Right atrium auricular region (tissue), 2 donors: ENCODE data around the gene CHAT. TPM values are rescaled to one million over a fixed set of nuclear protein-coding genes. Genes with fewer than 3 reads are reported as not detected.

Source experiments
- DNase-seq: peaks from one replicate; pipeline ENCODE4 v3.0.0-alpha.2; 2019; ENCODE audit warnings: low spot score
- H3K27ac ChIP-seq, 2 donors: fragments of 200-600 bp; sonication (generic); 1 replicate in 1 of 2; 2 replicates in 1 of 2; pipeline ENCODE4 v1.5.1; 2016 to 2019
- H3K27me3 ChIP-seq, 2 donors: fragments of 200-600 bp; sonication (generic); one replicate each; pipeline versions ENCODE4 v1.5.1 to v1.6.0; 2017 to 2019
- H3K36me3 ChIP-seq: fragments of 200-600 bp; sonication (generic); one replicate; pipeline ENCODE4 v1.5.1; 2016
- H3K4me1 ChIP-seq, 2 donors: fragments of 200-600 bp; sonication (generic); one replicate each; pipeline versions ENCODE4 v1.5.1 to v1.6.0; 2017 to 2019
- H3K4me3 ChIP-seq, 2 donors: fragments of 200-600 bp; sonication (generic); 1 replicate in 1 of 2; 2 replicates in 1 of 2; pipeline ENCODE4 v1.5.1; 2017 to 2019; ENCODE audit warnings: mild to moderate bottlenecking in 1 of 2, moderate library complexity in 1 of 2
- H3K9me3 ChIP-seq, 2 donors: fragments of 200-600 bp; sonication (generic); one replicate each; pipeline ENCODE4 v1.5.1; 2019
- total RNA-seq, 2 donors: library from RNA; depleted of rRNA; stranded (reverse); fragments of >200 nt; gene quantifications; one replicate each; pipeline ENCODE4 v1.1.0, GENCODE V29; 2016
- TF ChIP-seq, protein P1 (sequence below), 2 donors: fragments of 200-600 bp; sonication (generic); IDR thresholded peaks; one replicate each; pipeline ENCODE4 v1.5.1; 2019; ENCODE audit warnings: antibody characterized with exemption in 2 of 2

Gene CHAT
- total RNA-seq, 2 donors from 2014 or later = not detected

DNA sequence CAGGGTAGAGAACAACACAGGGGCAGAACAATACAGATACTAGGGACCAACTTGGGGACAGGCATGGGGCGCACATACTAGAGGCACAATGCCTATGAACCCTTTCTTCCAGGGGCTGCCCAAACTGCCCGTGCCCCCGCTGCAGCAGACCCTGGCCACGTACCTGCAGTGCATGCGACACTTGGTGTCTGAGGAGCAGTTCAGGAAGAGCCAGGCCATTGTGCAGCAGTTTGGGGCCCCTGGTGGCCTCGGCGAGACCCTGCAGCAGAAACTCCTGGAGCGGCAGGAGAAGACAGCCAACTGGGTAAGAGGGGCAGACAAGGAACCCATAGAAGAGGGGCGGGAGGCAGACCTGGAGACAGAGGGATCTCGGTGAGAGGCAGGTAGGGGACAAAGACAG, 5.8 kb downstream of the CHAT start:
- H3K27me3 ChIP-seq = peaks cover 0 to 8% of the 10 kb centered on the region in 2 donors
- TF ChIP-seq, protein P1, sequence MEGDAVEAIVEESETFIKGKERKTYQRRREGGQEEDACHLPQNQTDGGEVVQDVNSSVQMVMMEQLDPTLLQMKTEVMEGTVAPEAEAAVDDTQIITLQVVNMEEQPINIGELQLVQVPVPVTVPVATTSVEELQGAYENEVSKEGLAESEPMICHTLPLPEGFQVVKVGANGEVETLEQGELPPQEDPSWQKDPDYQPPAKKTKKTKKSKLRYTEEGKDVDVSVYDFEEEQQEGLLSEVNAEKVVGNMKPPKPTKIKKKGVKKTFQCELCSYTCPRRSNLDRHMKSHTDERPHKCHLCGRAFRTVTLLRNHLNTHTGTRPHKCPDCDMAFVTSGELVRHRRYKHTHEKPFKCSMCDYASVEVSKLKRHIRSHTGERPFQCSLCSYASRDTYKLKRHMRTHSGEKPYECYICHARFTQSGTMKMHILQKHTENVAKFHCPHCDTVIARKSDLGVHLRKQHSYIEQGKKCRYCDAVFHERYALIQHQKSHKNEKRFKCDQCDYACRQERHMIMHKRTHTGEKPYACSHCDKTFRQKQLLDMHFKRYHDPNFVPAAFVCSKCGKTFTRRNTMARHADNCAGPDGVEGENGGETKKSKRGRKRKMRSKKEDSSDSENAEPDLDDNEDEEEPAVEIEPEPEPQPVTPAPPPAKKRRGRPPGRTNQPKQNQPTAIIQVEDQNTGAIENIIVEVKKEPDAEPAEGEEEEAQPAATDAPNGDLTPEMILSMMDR (IDR thresholded peaks at IDR 0.05) = no peak

DNA sequence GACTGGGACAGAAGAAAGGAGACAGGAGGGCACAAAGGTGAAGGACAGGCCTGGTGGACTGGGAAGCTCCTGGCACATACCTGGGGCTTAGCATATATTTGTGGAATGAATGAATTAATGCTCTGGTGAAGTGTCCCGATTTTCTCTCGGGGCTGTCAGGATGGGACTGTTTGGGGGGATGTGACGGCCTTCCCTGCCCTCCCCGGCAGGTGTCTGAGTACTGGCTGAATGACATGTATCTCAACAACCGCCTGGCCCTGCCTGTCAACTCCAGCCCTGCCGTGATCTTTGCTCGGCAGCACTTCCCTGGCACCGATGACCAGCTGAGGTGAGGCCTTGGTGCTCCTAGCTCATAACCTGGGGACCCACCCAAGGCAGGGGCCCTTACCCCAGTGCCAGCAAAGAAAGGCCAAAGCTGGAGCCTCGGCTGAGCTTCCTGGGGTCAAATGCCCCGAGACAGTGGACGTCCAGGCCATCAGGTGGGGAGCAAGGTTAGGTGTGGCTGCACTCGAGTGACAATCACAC, 6.5 kb downstream of the CHAT start:
- H3K9me3 ChIP-seq = no peaks in the 10 kb centered on the region
- TF ChIP-seq, protein P1 (IDR thresholded peaks at IDR 0.05) = no peak
- no peak overlapping the region for H3K27ac ChIP-seq
- no peak for DNase-seq
- no peak overlapping the region for H3K4me3 ChIP-seq
- H3K4me1 ChIP-seq = no peaks in the 10 kb centered on the region
- H3K27me3 ChIP-seq = peaks cover 0 to 8% of the 10 kb centered on the region in 2 donors
- H3K36me3 ChIP-seq = no peaks in the 10 kb centered on the region

More for the DNA sequence above, 5.8 kb downstream of the CHAT start:
- no peak for DNase-seq
- Histone ChIP-seq H3K4me1 (no peaks in the 10 kb centered on the region), H3K4me3 (no peak overlapping the region), H3K36me3 (no peaks in the 10 kb centered on the region), H3K27ac (no peak overlapping the region), H3K9me3 (no peaks in the 10 kb centered on the region)

DNA sequence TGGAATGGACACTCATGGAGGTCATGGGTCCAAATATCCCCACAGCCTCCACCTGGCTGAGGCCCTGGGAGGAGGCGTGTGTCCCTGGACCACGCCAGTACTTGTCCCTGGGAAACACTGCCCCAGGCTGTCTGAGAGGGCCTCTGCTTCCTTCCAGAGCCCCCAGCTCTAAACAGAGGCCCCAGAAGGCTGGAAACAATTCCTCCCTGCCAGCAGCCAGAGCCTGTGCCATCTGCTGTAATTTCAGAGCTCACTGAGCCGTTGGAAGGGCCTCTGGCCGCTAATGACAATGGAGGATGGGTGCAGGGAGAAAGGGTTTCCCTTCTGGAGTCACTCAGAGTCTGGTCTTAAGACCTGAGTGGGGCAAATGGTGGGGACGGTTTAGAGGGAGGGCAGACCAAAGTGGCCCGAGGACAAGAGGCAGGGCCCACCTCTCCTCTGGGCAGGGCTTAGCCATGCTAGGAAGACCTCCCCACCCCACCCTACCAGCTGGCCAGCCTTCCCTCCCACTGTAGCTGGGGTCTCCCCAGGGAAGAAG, 7.1 kb downstream of the CHAT start:
- TF ChIP-seq, protein P1 (IDR thresholded peaks at IDR 0.05) = no peak
- H3K27me3 ChIP-seq = peaks cover 0 to 2% of the 10 kb centered on the region in 2 donors
- no peaks in the 10 kb centered on the region for H3K36me3 ChIP-seq
- no peak overlapping the region for H3K4me3 ChIP-seq
- H3K4me1 ChIP-seq = no peaks in the 10 kb centered on the region
- no peak for DNase-seq
- H3K27ac ChIP-seq = no peak overlapping the region
- H3K9me3 ChIP-seq = no peaks in the 10 kb centered on the region

DNA sequence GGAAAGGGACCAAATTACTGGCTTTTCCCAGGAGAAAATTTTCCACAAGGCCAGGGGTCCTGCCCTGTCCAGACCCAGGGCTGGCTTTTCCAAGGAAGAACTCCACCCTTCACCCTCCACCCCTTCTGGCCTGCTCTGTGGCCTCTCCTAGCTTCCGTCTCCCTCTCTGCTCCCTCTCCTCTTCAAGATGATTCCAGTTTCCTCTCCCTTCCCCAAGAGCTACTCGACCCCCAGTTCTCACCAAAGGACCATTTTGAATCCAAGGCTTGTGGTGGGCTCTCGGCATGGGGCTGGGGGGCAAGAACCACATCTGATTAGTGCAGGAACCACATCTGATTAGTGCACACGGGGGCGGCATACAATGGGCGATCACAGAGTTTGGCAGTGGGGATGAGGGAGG, 7.7 kb downstream of the CHAT start:
- H3K9me3 ChIP-seq = no peaks in the 10 kb centered on the region
- no peaks in the 10 kb centered on the region for H3K36me3 ChIP-seq
- no peaks in the 10 kb centered on the region for H3K4me1 ChIP-seq
- no peak overlapping the region for H3K4me3 ChIP-seq
- H3K27ac ChIP-seq = no peak overlapping the region
- no peaks in the 10 kb centered on the region for H3K27me3 ChIP-seq
- no peak for DNase-seq
- TF ChIP-seq, protein P1 (IDR thresholded peaks at IDR 0.05) = no peak

DNA sequence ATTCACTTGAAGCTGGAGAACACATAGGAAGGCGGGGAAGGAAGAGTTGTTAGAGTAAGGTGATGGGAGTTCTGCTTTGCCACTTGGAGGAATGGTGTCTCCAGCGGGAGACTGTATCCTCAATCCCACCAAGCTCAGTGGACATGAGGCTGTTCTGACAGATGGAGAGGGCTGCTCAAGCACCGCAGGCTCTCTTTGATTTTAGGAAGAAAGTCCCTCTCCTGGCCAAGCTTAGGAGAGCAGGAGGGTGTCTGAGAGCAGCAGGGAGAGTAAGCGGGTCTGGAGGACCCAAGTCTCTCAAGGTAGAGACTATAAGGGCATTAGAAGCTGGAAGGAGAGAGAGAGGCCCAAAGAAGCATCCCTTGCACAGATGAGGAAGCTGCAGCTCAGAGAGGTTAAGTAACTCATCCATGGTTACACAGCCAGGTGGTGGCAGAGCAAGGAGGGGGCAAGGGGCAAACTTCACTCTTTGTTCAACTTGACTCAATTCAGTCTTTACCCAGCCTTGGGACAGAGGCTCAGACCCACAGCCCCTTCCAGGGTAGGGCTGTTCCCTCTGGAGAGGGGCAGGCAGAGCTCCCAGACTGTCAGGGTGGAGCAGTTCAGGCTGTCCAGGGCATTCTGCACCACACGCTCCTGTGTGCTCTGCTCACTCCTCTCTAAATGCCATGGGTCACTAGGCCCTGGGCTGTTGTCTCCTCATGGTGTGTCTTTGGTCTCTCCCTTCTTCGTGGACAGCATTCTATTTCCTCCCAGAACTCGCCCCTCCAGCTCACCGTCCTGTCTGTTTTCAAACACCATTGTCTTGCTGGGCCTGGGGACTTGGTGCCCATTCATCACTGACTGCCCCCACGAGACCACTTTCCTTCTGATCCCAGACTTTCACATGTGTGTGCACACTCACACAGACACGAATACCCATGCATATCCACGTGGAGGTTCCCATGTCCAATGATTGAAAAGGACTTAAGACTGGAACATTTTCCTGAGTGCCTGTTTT, 8.9 kb downstream of the CHAT start:
- Histone ChIP-seq H3K4me3 (no peak overlapping the region), H3K27ac (no peak overlapping the region), H3K27me3 (no peaks in the 10 kb centered on the region), H3K4me1 (no peaks in the 10 kb centered on the region), H3K9me3 (no peaks in the 10 kb centered on the region), H3K36me3 (no peaks in the 10 kb centered on the region)
- no peak for DNase-seq
- TF ChIP-seq, protein P1 (IDR thresholded peaks at IDR 0.05) = no peak
